ENCODE measurements around the gene MAN1A1.

DNA sequence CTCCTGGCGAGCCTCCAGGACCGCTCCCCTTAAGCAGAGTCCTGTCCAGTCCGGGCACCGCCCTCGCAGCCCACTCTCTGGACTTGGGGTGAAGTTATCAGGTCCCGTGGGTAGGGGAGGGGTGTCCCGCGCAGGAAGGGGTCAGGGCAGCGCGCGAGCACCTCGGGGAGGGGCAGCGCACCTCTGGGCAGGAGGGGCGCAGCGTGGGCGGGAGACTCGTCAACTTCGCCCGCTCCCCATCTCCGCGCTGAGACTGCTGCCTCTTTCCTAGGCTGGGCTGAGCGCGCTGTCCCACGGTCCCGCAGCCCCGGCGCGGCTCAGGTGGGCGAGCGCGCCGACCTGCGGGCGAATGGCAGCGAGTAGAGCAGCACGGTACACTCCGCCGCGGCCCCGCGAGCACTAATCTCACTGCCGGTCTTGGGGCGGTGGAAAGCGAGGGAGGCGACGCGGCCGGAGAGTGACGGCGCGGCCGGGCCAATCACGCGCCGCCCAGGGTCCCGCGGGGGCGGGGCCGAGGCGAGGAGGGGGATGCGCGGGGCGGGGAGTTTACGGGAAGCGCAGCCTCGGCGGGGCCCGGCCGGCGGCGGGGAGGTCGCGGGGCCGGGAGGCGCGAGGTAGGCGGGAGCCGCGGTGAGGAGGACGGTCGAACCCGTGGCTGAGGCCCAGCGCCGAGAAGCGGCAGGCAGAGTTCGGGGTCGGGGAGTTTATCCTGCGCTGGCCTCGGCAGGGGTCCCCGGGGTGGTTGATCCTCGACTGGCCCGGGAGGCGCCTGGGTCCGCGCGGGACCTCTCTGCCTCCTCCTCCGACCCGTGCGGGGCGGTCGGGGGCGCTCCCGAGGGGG lies at the start of gene MAN1A1:
- TF ChIP-seq, protein P1, sequence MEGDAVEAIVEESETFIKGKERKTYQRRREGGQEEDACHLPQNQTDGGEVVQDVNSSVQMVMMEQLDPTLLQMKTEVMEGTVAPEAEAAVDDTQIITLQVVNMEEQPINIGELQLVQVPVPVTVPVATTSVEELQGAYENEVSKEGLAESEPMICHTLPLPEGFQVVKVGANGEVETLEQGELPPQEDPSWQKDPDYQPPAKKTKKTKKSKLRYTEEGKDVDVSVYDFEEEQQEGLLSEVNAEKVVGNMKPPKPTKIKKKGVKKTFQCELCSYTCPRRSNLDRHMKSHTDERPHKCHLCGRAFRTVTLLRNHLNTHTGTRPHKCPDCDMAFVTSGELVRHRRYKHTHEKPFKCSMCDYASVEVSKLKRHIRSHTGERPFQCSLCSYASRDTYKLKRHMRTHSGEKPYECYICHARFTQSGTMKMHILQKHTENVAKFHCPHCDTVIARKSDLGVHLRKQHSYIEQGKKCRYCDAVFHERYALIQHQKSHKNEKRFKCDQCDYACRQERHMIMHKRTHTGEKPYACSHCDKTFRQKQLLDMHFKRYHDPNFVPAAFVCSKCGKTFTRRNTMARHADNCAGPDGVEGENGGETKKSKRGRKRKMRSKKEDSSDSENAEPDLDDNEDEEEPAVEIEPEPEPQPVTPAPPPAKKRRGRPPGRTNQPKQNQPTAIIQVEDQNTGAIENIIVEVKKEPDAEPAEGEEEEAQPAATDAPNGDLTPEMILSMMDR (IDR thresholded peaks at IDR 0.05; ENCODE audit: poor library complexity, severe bottlenecking) = peak; percentile 40
- TF ChIP-seq EP300 (conservative IDR thresholded peaks at IDR 0.05; ENCODE audit: poor library complexity, severe bottlenecking) (no peak), EZH2 (IDR thresholded peaks at IDR 0.05; ENCODE audit: borderline replicate concordance, insufficient read depth, low read length, poor library complexity, severe bottlenecking) (no peak), POLR2AphosphoS5 (IDR thresholded peaks at IDR 0.05) (peak; percentile 37), MXI1 (conservative IDR thresholded peaks at IDR 0.05; ENCODE audit: poor library complexity, severe bottlenecking) (peak; percentile 47), RAD21 (conservative IDR thresholded peaks at IDR 0.05) (peak; percentile 59)
- TF ChIP-seq, protein P2, sequence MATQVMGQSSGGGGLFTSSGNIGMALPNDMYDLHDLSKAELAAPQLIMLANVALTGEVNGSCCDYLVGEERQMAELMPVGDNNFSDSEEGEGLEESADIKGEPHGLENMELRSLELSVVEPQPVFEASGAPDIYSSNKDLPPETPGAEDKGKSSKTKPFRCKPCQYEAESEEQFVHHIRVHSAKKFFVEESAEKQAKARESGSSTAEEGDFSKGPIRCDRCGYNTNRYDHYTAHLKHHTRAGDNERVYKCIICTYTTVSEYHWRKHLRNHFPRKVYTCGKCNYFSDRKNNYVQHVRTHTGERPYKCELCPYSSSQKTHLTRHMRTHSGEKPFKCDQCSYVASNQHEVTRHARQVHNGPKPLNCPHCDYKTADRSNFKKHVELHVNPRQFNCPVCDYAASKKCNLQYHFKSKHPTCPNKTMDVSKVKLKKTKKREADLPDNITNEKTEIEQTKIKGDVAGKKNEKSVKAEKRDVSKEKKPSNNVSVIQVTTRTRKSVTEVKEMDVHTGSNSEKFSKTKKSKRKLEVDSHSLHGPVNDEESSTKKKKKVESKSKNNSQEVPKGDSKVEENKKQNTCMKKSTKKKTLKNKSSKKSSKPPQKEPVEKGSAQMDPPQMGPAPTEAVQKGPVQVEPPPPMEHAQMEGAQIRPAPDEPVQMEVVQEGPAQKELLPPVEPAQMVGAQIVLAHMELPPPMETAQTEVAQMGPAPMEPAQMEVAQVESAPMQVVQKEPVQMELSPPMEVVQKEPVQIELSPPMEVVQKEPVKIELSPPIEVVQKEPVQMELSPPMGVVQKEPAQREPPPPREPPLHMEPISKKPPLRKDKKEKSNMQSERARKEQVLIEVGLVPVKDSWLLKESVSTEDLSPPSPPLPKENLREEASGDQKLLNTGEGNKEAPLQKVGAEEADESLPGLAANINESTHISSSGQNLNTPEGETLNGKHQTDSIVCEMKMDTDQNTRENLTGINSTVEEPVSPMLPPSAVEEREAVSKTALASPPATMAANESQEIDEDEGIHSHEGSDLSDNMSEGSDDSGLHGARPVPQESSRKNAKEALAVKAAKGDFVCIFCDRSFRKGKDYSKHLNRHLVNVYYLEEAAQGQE (IDR thresholded peaks at IDR 0.05; ENCODE audit: borderline replicate concordance) = peak; percentile 47

All from neural cell (in vitro differentiated cells).